HG02588 (cell line): ENCODE results near the gene PNPLA7.

Experiments
- ATAC-seq: cut with Tn5 transposase; IDR thresholded peaks from one replicate; pipeline ENCODE4 v1.9.1; 2021; ENCODE audit warnings: mild to moderate bottlenecking, moderate library complexity; ENCODE audit not compliant: unreplicated experiment

Gene PNPLA7

GRCh38 chr9:137437691-137438590, 112.3 kb downstream of the PNPLA7 start:
- no peak for ATAC-seq

- no peak for ATAC-seq
Observed at GRCh38 chr9:137436761-137437600, 113.2 kb downstream of the PNPLA7 start.

GRCh38 chr9:137435980-137436760, 114.0 kb downstream of the PNPLA7 start:
- ATAC-seq, result no peak

- ATAC-seq, result no peak
Observed at GRCh38 chr9:137435381-137435891, 114.8 kb downstream of the PNPLA7 start.

GRCh38 chr9:137434498-137435380, 115.5 kb downstream of the PNPLA7 start:
- ATAC-seq, result no peak

- ATAC-seq, result no peak
Observed at GRCh38 chr9:137433916-137434431, 116.2 kb downstream of the PNPLA7 start.

GRCh38 chr9:137433349-137433915, 116.8 kb downstream of the PNPLA7 start:
- no peak for ATAC-seq

- ATAC-seq, result no peak
Observed at GRCh38 chr9:137432687-137433348, 117.4 kb downstream of the PNPLA7 start.

GRCh38 chr9:137431416-137431931, 118.7 kb downstream of the PNPLA7 start:
- ATAC-seq, result no peak

GRCh38 chr9:137430723-137431415, 119.3 kb downstream of the PNPLA7 start:
- no peak for ATAC-seq

- no peak for ATAC-seq
Observed at GRCh38 chr9:137429974-137430722, 120.1 kb downstream of the PNPLA7 start.

GRCh38 chr9:137429546-137429890, 120.7 kb downstream of the PNPLA7 start:
- no peak for ATAC-seq

GRCh38 chr9:137428841-137429545, 121.2 kb downstream of the PNPLA7 start:
- ATAC-seq, result no peak

GRCh38 chr9:137428311-137428630, 121.9 kb downstream of the PNPLA7 start:
- ATAC-seq, result no peak

- no peak for ATAC-seq
Observed at GRCh38 chr9:137427454-137428310, 122.5 kb downstream of the PNPLA7 start.
